Measurements from ENCODE around the gene COL2A1. TPM values are rescaled to one million over a fixed set of nuclear protein-coding genes. Genes with fewer than 3 reads are reported as not detected.

The COL2A1 gene
- total RNA-seq, 4 donors from 2014 or later, result 0.12 to 0.56 TPM; not detected in 2

DNA sequence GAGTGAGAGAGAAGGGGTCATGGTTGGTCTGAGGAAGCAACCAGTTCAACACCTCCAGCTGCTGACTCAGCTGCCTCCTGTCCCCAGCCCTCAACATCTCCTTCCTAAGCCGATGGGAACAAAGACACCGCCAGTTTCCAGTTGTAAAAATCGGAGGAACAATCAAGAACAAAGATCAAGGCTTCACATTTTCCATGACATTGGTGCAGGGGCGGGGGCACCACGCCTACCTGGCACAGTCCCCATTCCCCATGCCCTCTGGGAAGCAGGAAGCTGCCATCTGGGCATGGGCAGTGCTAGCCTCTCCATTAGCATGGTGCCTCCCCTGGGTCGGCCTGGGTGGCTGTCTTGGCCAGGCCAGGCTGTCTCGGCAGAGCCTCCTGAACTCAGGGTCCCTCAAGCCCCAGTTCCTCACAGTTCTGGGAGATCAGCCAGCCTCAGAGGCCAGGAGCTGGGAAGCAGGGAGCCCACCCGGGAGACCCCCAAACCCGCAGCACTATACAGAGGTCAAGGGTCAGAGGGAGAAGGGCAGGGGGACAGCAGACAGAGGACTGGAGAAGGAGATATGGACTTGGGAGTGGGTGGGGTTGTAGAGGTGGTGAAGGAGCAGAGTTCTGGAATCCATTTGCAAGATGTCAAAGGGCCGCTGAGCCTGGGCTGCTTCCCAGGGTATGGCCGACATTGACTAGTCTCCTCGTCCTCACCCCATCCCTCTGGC lies 60.5 kb downstream of the COL2A1 start:
- ATAC-seq (ENCODE audit: low FRiP score), result no peak
- TF ChIP-seq, protein P1, sequence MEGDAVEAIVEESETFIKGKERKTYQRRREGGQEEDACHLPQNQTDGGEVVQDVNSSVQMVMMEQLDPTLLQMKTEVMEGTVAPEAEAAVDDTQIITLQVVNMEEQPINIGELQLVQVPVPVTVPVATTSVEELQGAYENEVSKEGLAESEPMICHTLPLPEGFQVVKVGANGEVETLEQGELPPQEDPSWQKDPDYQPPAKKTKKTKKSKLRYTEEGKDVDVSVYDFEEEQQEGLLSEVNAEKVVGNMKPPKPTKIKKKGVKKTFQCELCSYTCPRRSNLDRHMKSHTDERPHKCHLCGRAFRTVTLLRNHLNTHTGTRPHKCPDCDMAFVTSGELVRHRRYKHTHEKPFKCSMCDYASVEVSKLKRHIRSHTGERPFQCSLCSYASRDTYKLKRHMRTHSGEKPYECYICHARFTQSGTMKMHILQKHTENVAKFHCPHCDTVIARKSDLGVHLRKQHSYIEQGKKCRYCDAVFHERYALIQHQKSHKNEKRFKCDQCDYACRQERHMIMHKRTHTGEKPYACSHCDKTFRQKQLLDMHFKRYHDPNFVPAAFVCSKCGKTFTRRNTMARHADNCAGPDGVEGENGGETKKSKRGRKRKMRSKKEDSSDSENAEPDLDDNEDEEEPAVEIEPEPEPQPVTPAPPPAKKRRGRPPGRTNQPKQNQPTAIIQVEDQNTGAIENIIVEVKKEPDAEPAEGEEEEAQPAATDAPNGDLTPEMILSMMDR (IDR thresholded peaks at IDR 0.05), result no peak
- no peak for DNase-seq (ENCODE audit: low spot score)

DNA sequence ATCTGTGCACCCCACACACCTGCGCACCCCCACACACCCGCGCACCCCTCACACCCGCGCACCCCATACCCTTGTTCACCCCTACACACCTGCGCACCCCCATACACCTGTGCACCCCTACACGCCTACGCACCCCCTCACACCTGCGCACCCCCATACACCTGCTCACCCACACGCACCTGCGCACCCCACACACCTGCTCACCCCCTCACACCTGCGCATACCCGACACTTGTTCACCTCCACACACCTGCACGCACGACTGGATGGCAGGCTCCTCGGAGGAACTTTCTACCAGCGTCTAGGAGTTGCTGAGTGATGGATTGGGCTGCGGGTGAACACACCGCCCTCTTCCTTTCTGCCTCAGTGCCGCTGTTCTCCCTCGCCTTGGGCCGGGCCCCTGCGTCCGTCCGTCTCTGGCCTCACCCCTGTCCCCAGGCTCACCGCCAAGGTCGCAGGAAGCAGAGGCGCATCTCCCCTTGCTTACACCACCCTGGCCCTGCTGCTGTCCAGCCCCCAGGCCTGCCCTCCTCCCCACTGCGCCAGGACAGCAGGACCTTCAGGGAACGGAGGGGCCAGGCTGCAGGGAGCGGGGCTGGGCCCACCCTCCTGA lies 61.6 kb downstream of the COL2A1 start:
- TF ChIP-seq, protein P1 (IDR thresholded peaks at IDR 0.05), result no peak
- DNase-seq (ENCODE audit: low spot score) (no peak), ATAC-seq (ENCODE audit: low FRiP score) (no peak)

DNA sequence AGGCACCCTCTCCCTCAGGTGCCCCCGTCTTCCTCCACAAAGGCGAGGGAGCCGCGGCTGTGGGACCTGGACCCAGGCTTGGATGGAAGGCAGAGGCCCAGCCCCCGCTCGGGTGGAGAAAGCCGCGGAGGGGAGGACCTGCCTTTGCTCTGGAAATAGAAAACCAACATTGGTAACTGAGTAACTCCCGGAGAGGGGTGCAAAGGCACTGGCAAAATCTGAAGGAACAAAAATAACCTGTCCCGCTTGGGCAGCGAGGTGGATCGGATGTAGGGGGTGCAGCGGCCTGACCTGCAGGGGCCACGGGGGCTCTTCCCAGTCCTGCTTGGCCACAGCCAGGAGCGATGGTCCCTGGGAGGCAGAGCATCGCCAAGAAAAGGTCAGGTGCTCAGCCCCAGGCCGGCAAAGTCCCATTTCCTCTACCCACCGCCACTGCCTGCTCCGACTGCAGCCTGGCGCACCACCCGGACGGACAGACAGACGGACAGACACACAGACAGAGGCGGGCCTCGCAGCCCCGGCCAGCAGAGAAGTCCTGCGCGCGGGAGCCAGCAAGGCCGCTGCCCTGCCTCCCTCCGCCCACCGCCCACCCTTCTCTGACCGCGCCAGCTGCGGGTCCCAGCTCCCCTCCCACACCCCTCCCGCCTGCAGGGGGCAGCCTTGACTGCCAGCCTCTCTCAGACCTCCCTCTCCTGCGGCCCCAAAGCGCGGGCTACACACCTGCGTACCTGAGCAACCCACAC lies 62.2 kb downstream of the COL2A1 start:
- DNase-seq (ENCODE audit: low spot score) (no peak), ATAC-seq (ENCODE audit: low FRiP score) (no peak)
- TF ChIP-seq, protein P1 (IDR thresholded peaks at IDR 0.05), result no peak

DNA sequence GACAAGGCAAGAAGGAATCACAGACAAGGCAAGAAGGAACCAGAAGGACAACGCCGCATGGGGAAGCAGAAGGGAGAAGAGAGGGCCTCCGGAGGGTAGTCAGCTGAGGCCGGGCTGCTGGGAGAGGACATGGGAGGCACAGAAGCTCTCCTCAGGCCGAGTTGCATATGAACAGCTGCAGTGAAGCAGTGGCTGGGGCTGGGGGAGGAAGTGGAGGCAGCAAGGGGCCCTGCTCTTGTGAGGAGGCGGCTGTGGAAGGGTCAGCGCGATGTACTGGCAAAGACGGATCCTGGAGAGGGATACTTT lies 62.8 kb downstream of the COL2A1 start:
- no peak for ATAC-seq (ENCODE audit: low FRiP score)
- TF ChIP-seq, protein P1 (IDR thresholded peaks at IDR 0.05), result no peak
- no peak for DNase-seq (ENCODE audit: low spot score)

DNA sequence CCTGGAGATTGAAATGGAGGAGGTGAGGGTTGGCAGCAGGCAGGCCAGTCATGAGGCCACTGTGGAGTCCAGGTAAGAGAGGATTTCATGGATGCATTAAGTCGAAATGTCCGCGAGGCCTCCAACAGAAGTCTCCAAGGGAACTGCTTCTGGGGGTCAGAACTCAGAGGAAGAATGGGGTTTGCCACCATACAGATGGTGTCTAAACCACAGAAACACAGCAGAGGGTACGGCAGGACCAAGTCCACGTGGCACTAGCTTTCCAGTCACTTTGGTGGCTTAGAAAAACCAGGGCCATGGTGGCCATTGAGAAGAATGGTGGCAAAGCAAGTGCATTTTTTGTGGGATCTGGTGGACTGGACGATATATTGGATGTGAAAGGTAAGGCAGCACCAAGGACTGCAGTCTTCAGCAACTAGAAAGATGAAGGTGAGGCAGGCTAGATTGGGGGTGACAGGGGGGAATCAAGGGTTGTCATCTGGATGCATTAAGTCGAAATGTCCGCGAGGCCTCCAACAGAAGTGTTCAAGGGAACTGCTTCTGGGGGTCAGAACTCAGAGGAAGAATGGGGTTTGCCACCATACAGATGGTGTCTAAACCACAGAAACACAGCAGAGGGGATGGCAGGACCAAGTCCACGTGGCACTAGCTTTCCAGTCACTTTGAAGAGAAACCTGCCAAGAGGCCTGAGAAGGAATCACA lies 63.4 kb downstream of the COL2A1 start:
- no peak for DNase-seq (ENCODE audit: low spot score)
- ATAC-seq (ENCODE audit: low FRiP score), result no peak
- TF ChIP-seq, protein P1 (IDR thresholded peaks at IDR 0.05), result no peak

DNA sequence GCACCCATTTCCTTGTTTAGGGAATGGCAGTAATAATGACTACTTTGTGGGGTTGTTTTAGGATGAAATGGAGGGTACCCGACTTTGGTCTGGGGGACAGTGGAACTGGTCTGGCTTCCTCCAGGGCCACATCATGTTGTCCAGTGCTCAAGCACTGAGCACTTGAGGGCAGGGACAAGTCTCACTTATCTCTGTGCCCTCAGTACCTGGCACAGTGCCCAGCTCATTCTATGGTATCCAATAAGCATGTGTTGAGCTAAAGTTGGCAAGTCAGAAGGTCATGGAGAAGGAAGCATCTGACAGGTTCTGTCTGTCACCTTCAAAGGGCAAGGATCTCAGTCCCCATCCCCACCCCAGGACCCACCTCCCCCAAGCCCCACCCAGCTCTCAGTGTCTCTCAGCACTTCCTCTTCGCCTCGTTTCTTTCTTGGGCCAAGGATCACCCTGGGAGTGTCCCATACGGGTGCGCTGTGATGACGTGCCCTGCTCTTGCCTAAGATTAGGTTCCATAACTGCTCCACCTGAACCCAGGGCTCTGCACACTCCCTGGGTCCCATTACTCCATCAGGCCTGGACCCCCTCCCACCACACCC lies 65.2 kb downstream of the COL2A1 start:
- DNase-seq (ENCODE audit: low spot score) (no peak), ATAC-seq (ENCODE audit: low FRiP score) (no peak)
- TF ChIP-seq, protein P1 (IDR thresholded peaks at IDR 0.05), result no peak

Measured in omental fat pad (tissue), 4 donors.